HepG2 (cell line): ENCODE data around the gene MICAL3. TPM values are rescaled to one million over a fixed set of nuclear protein-coding genes. Genes with fewer than 3 reads are reported as not detected.
A peak's percentile ranks its signal among the peaks of the same experiment; 100 is the strongest.

Experiments
- ATAC-seq: fragments of 200-7000 bp; cut with Tn5 transposase; 3 replicates; pipeline ENCODE4 v1.9.1; 2020; ENCODE audit warnings: mild to moderate bottlenecking, moderate library complexity
- BruUV-seq: library from RNA; stranded (reverse); fragments of 400-500 nt; replicated peaks from 2 replicates; lab custom pipeline; 2021; lab: Mats Ljungman, UMichigan
- CTCF ChIA-PET: fragments of 300-600 bp; formaldehyde crosslinking; extraction: SDS; loops from one replicate; lab custom pipeline; 2021; ENCODE audit warnings: low total read pairs, inconsistent platforms, low intra/inter-chr PET ratio; lab: Yijun Ruan, JAX
- POLR2A ChIA-PET: fragments of 350-600 bp; sonication (Branson Sonifier 250); formaldehyde crosslinking; loops from one replicate; lab custom pipeline; 2020; ENCODE audit warnings: antibody characterized with exemption, inconsistent platforms; lab: Yijun Ruan, JAX
- DNase-seq: peaks from one replicate; pipeline ENCODE4 v3.0.0-alpha.2; 2015; ENCODE audit warnings: low spot score
- FAIRE-seq: peaks from 3 replicates; lab custom pipeline; 2011; peaks lifted over from hg19 to GRCh38; lab: Jason Lieb, UNC
- H2AFZ ChIP-seq: one replicate; pipeline ENCODE4 v1.6.1; 2011; ENCODE audit warnings: low read length, inconsistent platforms
- H3K27ac ChIP-seq: fragments of 300-600 bp; 3 replicates; pipeline ENCODE4 v1.8.0; 2011; ENCODE audit warnings: mixed run types, mild to moderate bottlenecking, mixed read lengths, low read length, inconsistent platforms; ENCODE audit not compliant: insufficient read depth; ENCODE audit errors: extremely low read length
- H3K27me3 ChIP-seq, 2 experiments: fragments of 200-600 bp in 1 of 2; 2 replicates in 1 of 2; 3 replicates in 1 of 2; pipeline versions ENCODE4 v1.6.0 to v1.8.0; 2011; ENCODE audit warnings: low read length in 2 of 2, mild to moderate bottlenecking in 2 of 2, moderate library complexity in 2 of 2, inconsistent platforms in 1 of 2; ENCODE audit not compliant: insufficient read depth in 2 of 2, control insufficient read depth in 1 of 2
- H3K36me3 ChIP-seq, 2 experiments: fragments of 200-600 bp in 1 of 2; replicated peaks in 1 of 2; 2 replicates in 1 of 2; 3 replicates in 1 of 2; pipeline versions ENCODE4 v1.5.1 to v1.8.0; 2011; ENCODE audit warnings: low read length in 2 of 2, inconsistent platforms in 1 of 2; ENCODE audit not compliant: insufficient read depth in 2 of 2, control insufficient read depth in 1 of 2
- H3K4me1 ChIP-seq: 2 replicates; pipeline ENCODE4 v1.5.1; 2012; ENCODE audit warnings: low read length, inconsistent platforms; ENCODE audit not compliant: insufficient read depth
- H3K4me2 ChIP-seq: 2 replicates; pipeline ENCODE4 v1.6.0; 2011; ENCODE audit warnings: low read depth, low read length, inconsistent platforms
- H3K4me3 ChIP-seq, 3 experiments: fragments of 200-600 bp in 1 of 3; sonication (generic), shearing (Covaris generic) in 1 of 3; replicated peaks in 1 of 3; 2 replicates each; pipeline ENCODE4 v1.5.1; 2011 to 2016; ENCODE audit warnings: low read length in 3 of 3, inconsistent platforms in 2 of 3, low read depth in 2 of 3, mild to moderate bottlenecking in 2 of 3, control low read depth in 1 of 3, mixed read lengths in 1 of 3; ENCODE audit not compliant: insufficient read depth in 1 of 3
- H3K79me2 ChIP-seq: one replicate; pipeline ENCODE4 v1.6.1; 2011; ENCODE audit warnings: low read length, inconsistent platforms; ENCODE audit not compliant: insufficient read depth
- H3K9ac ChIP-seq: 2 replicates; pipeline ENCODE4 v1.6.0; 2011; ENCODE audit warnings: mild to moderate bottlenecking, low read depth, low read length, inconsistent platforms; ENCODE audit not compliant: insufficient read depth
- H3K9me3 ChIP-seq: 2 replicates; pipeline ENCODE4 v1.5.1; 2012; ENCODE audit warnings: mild to moderate bottlenecking, low read length
- H4K20me1 ChIP-seq: 2 replicates; pipeline ENCODE4 v1.6.0; 2011; ENCODE audit warnings: inconsistent platforms, mild to moderate bottlenecking, low read length, moderate library complexity; ENCODE audit not compliant: insufficient read depth
- HMGA1 ChIP-seq: sonication (generic); formaldehyde crosslinking; conservative IDR thresholded peaks from 2 replicates; pipeline ENCODE4 v1.4.0; 2020; ENCODE audit warnings: missing genetic modification reagents
- NFRKB ChIP-seq: fragments of 450-650 bp; IDR thresholded peaks from 2 replicates; pipeline ENCODE4 v1.6.1; 2017
- PHF5A ChIP-seq: IDR thresholded peaks from one replicate; pipeline ENCODE4 v1.6.1; 2018; ENCODE audit warnings: low read depth, missing genetic modification reagents; ENCODE audit not compliant: unreplicated experiment
- SNAI1 ChIP-seq: sonication (generic); formaldehyde crosslinking; IDR thresholded peaks from 2 replicates; pipeline ENCODE4 v1.5.0; 2020; ENCODE audit warnings: mild to moderate bottlenecking, missing genetic modification reagents, borderline replicate concordance
- ZBTB38 ChIP-seq: sonication (generic); formaldehyde crosslinking; IDR thresholded peaks from 2 replicates; pipeline ENCODE4 v1.5.1; 2020; ENCODE audit warnings: mild to moderate bottlenecking, missing genetic modification reagents
- ZC3H13 ChIP-seq: sonication (generic); formaldehyde crosslinking; IDR thresholded peaks from 2 replicates; pipeline ENCODE4 v1.8.1; 2023; ENCODE audit warnings: mild to moderate bottlenecking, missing genetic modification reagents, moderate library complexity
- ZIK1 ChIP-seq: sonication (generic); formaldehyde crosslinking; IDR thresholded peaks from 2 replicates; pipeline ENCODE4 v1.5.0; 2020; ENCODE audit warnings: mild to moderate bottlenecking, low read depth, missing genetic modification reagents, borderline replicate concordance
- WGBS: methylation state at CpG from one replicate; pipeline ENCODE4 v1.1.6; 2017; ENCODE audit warnings: low lambda C conversion rate; 5-methylcytosine and 5-hydroxymethylcytosine counted together
- in situ Hi-C: cut with HindIII; loops from 2 replicates; pipeline ENCODE4 v1.10.0; 2017; ENCODE audit warnings: low pct_unique_long_range_greater_than_20kb; ENCODE audit not compliant: extremely low pct_ligation_motif_present
- intact Hi-C: fragments of 100-400 bp; cut with micrococcal nuclease; formaldehyde crosslinking; loops from one replicate; pipeline ENCODE4 v1.10.0; 2022; ENCODE audit not compliant: unreplicated experiment
- polyA plus RNA-seq, 8 experiments: library from polyadenylated mRNA; depleted of rRNA in 3 of 8; stranded (reverse) in 7 of 8; unstranded in 1 of 8; fragments of >200 nt; fragmentation: Illumina TruSeq in 4 of 8; extraction: Trizol in 4 of 8; gene quantifications; 2 replicates each; pipeline versions ENCODE4 v1.2.1 to v1.2.3, GENCODE V29; 2011 to 2016; ENCODE audit warnings: low read depth in 4 of 8, missing spikeins in 1 of 8, mixed read lengths in 1 of 8; ENCODE audit not compliant: insufficient read depth in 1 of 8
- total RNA-seq, 5 experiments: library from RNA; depleted of rRNA; stranded (reverse); fragments of >200 nt; fragmentation: Illumina TruSeq; extraction: Trizol; gene quantifications; 2 replicates each; pipeline ENCODE4 v1.2.3, GENCODE V29; 2016; ENCODE audit warnings: low read depth in 1 of 5
- TF ChIP-seq, protein P1 (sequence below): sonication (generic); formaldehyde crosslinking; IDR thresholded peaks from 2 replicates; pipeline ENCODE4 v1.9.0; 2022; ENCODE audit warnings: low read depth, missing genetic modification reagents
- TF ChIP-seq, protein P2 (sequence below): sonication (generic); formaldehyde crosslinking; IDR thresholded peaks from 2 replicates; pipeline ENCODE4 v1.5.0; 2020; ENCODE audit warnings: mild to moderate bottlenecking, missing genetic modification reagents
- TF ChIP-seq, protein P3 (sequence below): sonication (generic); formaldehyde crosslinking; IDR thresholded peaks from 2 replicates; pipeline ENCODE4 v1.4.0; 2020; ENCODE audit warnings: missing genetic modification reagents, mild to moderate bottlenecking, borderline replicate concordance

MICAL3 gene
- total and polyA plus RNA-seq, 2 of the 13 experiments (the other 11 are each of a cell fraction or from before 2014, with no cell fraction given): 5.3 to 12.5 TPM

DNA sequence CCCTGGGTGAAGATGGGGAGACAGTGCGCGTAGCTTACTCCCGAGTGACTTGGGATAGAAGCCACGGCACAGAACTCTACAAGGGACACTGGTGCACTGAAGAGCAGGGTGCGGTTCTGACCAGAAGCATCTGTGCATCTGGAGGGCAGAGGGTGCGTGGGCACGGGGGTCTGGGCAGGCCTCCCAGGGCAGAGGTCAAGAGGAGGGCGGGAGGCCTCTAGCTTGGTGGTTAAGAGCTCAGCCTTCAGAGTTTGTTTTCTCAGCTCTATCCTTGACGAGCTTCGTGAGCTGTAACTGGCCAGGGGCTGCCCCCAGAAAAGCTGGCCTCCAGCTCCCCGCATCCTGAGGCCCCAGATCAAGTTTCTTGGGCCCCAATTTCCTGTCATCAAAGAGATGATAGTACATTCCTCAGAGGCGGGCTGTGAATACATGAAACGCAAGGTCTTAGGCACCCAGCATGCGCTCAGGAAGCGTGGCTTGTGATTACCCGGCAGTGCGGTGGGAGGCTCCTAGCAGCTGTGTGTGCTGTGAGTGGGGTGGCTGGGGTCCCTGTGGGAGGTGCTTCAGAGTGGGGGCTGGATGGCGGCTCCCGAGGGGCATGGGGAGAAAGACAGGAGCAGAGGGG, 244.1 kb downstream of the MICAL3 start (continued):
- TF ChIP-seq SNAI1 (CRISPR knock-in tag) (no peak), NFRKB (no peak)
- TF ChIP-seq, protein P1, sequence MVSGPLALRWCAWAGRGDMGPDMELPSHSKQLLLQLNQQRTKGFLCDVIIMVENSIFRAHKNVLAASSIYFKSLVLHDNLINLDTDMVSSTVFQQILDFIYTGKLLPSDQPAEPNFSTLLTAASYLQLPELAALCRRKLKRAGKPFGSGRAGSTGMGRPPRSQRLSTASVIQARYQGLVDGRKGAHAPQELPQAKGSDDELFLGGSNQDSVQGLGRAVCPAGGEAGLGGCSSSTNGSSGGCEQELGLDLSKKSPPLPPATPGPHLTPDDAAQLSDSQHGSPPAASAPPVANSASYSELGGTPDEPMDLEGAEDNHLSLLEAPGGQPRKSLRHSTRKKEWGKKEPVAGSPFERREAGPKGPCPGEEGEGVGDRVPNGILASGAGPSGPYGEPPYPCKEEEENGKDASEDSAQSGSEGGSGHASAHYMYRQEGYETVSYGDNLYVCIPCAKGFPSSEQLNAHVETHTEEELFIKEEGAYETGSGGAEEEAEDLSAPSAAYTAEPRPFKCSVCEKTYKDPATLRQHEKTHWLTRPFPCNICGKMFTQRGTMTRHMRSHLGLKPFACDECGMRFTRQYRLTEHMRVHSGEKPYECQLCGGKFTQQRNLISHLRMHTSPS: 0 out of 2 replicates have a peak, but pooled peaks have one; percentile 33

DNA sequence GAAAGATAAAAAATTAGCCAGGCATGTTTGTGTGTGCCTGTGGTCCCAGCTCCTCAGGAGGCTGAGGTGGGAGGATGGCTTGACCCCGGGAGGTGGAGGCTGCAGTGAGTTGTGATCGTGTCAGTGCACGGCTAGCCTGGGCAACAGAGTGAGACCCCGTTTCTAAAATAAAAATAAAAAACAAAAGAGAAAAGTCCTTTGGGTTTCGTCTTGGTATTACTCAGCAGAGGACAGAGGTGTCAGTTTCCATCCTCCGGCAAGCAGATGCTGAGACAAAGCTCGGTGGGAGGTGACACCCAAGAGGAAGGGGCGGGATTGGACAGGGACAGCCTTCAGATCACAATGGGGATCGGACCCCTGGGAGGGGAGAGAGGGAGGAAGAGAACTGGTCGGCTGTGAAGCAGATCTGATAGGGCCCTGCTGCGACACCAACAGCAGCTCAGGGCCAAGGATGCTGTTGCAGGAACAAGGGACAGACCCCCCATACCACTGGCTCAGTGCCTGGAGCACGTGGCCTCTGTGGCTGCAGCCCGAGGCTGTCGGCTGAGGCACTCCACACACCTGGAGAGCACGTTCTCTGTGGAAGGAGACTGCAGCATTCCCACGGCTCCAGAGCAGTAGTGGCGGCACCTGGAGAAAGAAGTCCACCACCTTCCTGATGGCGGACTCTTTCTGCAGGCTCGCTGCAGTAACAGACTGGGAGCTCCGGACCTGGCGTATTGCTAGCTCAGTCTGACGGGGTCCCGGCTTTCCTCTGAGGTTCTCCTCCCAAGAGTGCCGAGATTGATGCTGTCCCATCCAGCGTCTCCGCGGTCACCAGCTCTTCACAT, 244.9 kb downstream of the MICAL3 start:
- 85% methylated on average over 23 of the region's 27 CpGs for WGBS
- Histone ChIP-seq H3K4me1 (peaks cover 79% of the 10 kb centered on the region), H3K27ac (no peak overlapping the region), H3K36me3 (no peaks in the 10 kb centered on the region), H3K9me3 (no peaks in the 10 kb centered on the region), H3K79me2 (peaks cover 6% of the 10 kb centered on the region), H3K9ac (no peak overlapping the region), H4K20me1 (no peaks in the 10 kb centered on the region), H3K4me2 (no peak overlapping the region), H3K4me3 (no peak overlapping the region), H2AFZ (no peak overlapping the region), H3K27me3 (no peaks in the 10 kb centered on the region; a peak in 1 of 5 replicates)
- no peak for FAIRE-seq
- no peak for DNase-seq
- ATAC-seq: no peak
- ChIA-PET CTCF (no interaction called here), POLR2A (interaction anchor here (3.4 kb wide), 1 partner anchor 7 kb away, joined by 24 read pairs; no protein-coding TSS in a partner anchor)
- intact Hi-C loops (loop anchor here (2.0 kb wide), 1 partner anchor 21 kb away; no protein-coding TSS in a partner anchor), in situ Hi-C loops (loop anchor here (5.0 kb wide), 1 partner anchor 37 kb away; no protein-coding TSS in a partner anchor)
- no TSS peak for BruUV-seq
- no peak for TF ChIP-seq PHF5A (CRISPR knock-in tag)
- 0 out of 2 replicates have a peak, but pooled peaks have one; percentile 15 for TF ChIP-seq ZBTB38 (CRISPR knock-in tag)
- TF ChIP-seq, protein P2, sequence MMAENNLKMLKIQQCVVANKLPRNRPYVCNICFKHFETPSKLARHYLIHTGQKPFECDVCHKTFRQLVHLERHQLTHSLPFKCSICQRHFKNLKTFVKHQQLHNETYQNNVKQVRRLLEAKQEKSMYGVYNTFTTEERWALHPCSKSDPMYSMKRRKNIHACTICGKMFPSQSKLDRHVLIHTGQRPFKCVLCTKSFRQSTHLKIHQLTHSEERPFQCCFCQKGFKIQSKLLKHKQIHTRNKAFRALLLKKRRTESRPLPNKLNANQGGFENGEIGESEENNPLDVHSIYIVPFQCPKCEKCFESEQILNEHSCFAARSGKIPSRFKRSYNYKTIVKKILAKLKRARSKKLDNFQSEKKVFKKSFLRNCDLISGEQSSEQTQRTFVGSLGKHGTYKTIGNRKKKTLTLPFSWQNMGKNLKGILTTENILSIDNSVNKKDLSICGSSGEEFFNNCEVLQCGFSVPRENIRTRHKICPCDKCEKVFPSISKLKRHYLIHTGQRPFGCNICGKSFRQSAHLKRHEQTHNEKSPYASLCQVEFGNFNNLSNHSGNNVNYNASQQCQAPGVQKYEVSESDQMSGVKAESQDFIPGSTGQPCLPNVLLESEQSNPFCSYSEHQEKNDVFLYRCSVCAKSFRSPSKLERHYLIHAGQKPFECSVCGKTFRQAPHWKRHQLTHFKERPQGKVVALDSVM (CRISPR knock-in tag): peak; percentile 46; the same call in 1 of the 2 replicates
- TF ChIP-seq HMGA1 (CRISPR knock-in tag): no peak
- TF ChIP-seq, protein P3, sequence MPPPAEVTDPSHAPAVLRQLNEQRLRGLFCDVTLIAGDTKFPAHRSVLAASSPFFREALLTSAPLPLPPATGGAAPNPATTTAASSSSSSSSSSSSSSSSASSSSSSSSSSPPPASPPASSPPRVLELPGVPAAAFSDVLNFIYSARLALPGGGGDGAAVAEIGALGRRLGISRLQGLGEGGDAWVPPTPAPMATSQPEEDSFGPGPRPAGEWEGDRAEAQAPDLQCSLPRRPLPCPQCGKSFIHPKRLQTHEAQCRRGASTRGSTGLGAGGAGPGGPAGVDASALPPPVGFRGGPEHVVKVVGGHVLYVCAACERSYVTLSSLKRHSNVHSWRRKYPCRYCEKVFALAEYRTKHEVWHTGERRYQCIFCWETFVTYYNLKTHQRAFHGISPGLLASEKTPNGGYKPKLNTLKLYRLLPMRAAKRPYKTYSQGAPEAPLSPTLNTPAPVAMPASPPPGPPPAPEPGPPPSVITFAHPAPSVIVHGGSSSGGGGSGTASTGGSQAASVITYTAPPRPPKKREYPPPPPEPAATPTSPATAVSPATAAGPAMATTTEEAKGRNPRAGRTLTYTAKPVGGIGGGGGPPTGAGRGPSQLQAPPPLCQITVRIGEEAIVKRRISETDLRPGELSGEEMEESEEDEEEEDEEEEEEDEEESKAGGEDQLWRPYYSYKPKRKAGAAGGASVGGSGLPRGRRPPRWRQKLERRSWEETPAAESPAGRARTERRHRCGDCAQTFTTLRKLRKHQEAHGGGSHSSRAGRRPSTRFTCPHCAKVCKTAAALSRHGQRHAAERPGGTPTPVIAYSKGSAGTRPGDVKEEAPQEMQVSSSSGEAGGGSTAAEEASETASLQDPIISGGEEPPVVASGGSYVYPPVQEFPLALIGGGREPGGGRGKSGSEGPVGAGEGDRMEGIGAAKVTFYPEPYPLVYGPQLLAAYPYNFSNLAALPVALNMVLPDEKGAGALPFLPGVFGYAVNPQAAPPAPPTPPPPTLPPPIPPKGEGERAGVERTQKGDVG (CRISPR knock-in tag): 0 out of 2 replicates have a peak, but pooled peaks have one; percentile 38
- no peak for TF ChIP-seq ZIK1 (CRISPR knock-in tag)
- TF ChIP-seq ZC3H13: peak; percentile 63; the same call in 1 of the 2 replicates
